HS-5 (cell line): ENCODE measurements around the gene LMBRD1.

Experiments
- DNase-seq: peaks from one replicate; pipeline ENCODE4 v3.0.0-alpha.2; 2012; ENCODE audit warnings: low read depth

LMBRD1 gene

DNA sequence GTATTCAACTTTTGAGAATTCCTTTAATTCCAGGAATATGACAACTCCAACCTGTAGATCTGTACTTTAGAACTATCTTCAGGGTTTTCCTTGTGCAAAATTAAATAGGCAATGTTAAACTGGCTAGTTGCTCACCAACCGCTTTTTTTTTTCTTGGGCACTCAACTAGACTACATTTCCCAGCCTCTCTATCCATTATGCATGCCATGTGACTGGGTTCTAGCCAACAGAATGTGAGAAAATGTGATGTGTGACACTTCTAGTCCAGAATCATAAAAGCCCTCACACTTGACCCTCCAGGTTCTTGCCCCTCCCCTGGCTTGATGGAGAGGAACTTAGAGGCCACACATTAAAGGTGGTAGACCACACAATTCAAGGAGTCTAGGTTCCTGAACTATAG is 166.0 kb downstream of the LMBRD1 start:
- DNase-seq: no peak

DNA sequence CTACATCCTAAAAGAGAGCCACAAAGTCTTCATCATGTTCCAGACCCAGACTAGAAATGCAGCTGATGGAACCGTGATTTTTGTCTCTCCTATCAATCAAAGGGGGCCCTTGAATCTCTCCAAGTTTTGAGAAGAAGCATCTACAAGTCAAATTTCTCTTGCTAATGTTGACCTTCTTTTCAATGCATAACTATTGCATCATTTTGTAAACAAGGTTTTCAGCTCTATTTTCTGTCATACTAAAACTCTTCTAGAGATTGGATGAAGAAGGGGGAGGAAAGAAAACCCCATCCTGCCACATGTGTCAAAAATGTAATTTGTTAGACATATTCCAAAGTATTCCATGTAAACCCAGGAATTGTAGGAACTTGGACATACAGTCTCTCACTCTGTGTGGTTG is 169.2 kb downstream of the LMBRD1 start:
- DNase-seq: no peak

DNA sequence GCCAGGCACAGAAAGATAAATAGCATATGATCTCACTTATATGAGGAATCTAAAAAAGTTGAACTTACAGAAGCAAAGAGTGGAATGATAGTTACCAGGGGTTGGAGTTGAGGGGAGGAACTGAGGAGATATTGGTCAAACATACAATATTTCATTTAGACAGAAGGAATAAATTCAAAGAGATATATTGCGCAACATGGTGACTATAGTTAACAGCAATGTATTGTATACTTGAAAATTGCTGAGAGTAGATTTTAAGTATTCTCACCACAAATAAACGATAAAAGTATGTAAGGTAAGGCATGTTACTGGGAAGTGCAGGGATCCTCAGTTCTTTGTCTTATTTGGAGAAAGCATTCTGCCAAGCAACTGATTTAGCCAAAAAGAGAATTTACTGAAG is 171.9 kb downstream of the LMBRD1 start:
- DNase-seq: no peak
